PC-9 (cell line): ENCODE results near the gene RASAL2. TPM values are rescaled to one million over a fixed set of nuclear protein-coding genes. Genes with fewer than 3 reads are reported as not detected.

Experiments
- BruUV-seq: library from RNA; stranded (reverse); fragments of 400-500 nt; replicated peaks from 2 replicates; lab custom pipeline; 2021; lab: Mats Ljungman, UMichigan
- CTCF ChIA-PET: fragments of 300-600 bp; sonication (Branson Sonifier 250); formaldehyde crosslinking; loops from one replicate; lab custom pipeline; 2022; ENCODE audit warnings: antibody characterized with exemption; lab: Charles Lee
- POLR2A ChIA-PET: fragments of 300-600 bp; sonication (Branson Sonifier 250); formaldehyde crosslinking; loops from one replicate; lab custom pipeline; 2022; ENCODE audit warnings: antibody characterized with exemption; ENCODE audit not compliant: unreplicated experiment; lab: Charles Lee
- DNase-seq, 2 experiments: peaks; one replicate each; pipeline versions ENCODE4 v3.0.0 to v3.0.0-alpha.2; 2015 to 2022; ENCODE audit warnings: mixed read lengths in 1 of 2
- H2AFZ ChIP-seq: fragments of 200-600 bp; sonication (generic); 2 replicates; pipeline ENCODE4 v1.8.1; 2017; ENCODE audit warnings: antibody characterized with exemption
- H3F3A ChIP-seq: fragments of 200-600 bp; sonication (generic); 2 replicates; pipeline ENCODE4 v1.8.1; 2017; ENCODE audit warnings: antibody characterized with exemption, mild to moderate bottlenecking, low read depth; ENCODE audit not compliant: insufficient read depth
- H3K27ac ChIP-seq: fragments of 200-600 bp; sonication (generic); 2 replicates; pipeline ENCODE4 v1.6.1; 2016; ENCODE audit warnings: mixed run types
- H3K27me3 ChIP-seq: fragments of 200-600 bp; sonication (generic); 2 replicates; pipeline ENCODE4 v1.6.1; 2016; ENCODE audit warnings: low read depth, mixed run types; ENCODE audit not compliant: insufficient read depth
- H3K36me3 ChIP-seq: fragments of 200-600 bp; sonication (generic); 2 replicates; pipeline ENCODE4 v1.6.1; 2016; ENCODE audit warnings: low read depth, mixed run types
- H3K4me1 ChIP-seq: fragments of 200-600 bp; sonication (generic); replicated peaks from 2 replicates; pipeline ENCODE4 v1.6.1; 2016; ENCODE audit warnings: mixed run types; ENCODE audit not compliant: insufficient read depth
- H3K4me2 ChIP-seq: fragments of 200-600 bp; sonication (generic); 2 replicates; pipeline ENCODE4 v1.6.1; 2017; ENCODE audit warnings: mixed run types
- H3K4me3 ChIP-seq: fragments of 200-600 bp; sonication (generic); 2 replicates; pipeline ENCODE4 v1.6.1; 2016; ENCODE audit warnings: mixed run types
- H3K79me2 ChIP-seq: fragments of 200-600 bp; sonication (generic); 2 replicates; pipeline ENCODE4 v1.6.1; 2017; ENCODE audit warnings: low read depth, mixed run types
- H3K9me2 ChIP-seq: fragments of 200-600 bp; sonication (generic); 2 replicates; pipeline ENCODE4 v1.8.1; 2017; ENCODE audit warnings: mild to moderate bottlenecking; ENCODE audit not compliant: insufficient read depth
- H3K9me3 ChIP-seq: fragments of 200-600 bp; sonication (generic); 2 replicates; pipeline ENCODE4 v1.8.1; 2016; ENCODE audit warnings: low read depth; ENCODE audit not compliant: insufficient read depth
- H4K20me1 ChIP-seq: fragments of 200-600 bp; sonication (generic); 2 replicates; pipeline ENCODE4 v1.8.1; 2017; ENCODE audit not compliant: insufficient read depth
- EZH2 ChIP-seq: fragments of 200-600 bp; sonication (generic); IDR thresholded peaks from 2 replicates; pipeline ENCODE4 v1.8.0; 2017; ENCODE audit warnings: antibody characterized with exemption, low read depth
- intact Hi-C: fragments of 100-400 bp; cut with micrococcal nuclease; formaldehyde crosslinking; loops from one replicate; pipeline ENCODE4 v1.10.0; 2022; ENCODE audit not compliant: unreplicated experiment
- total RNA-seq: library from RNA; stranded (reverse); gene quantifications from 2 replicates; pipeline ENCODE4 v1.2.3, GENCODE V29; 2021
- TF ChIP-seq, protein P1 (sequence below): fragments of 200-600 bp; sonication (generic); conservative IDR thresholded peaks from 2 replicates; pipeline ENCODE4 v1.6.1; 2017; ENCODE audit warnings: mixed run types, antibody characterized with exemption, mild to moderate bottlenecking, moderate library complexity

Gene RASAL2
- total RNA-seq, 1 experiment from 2014 or later, result 54.1 TPM

GRCh38 chr1:178458203-178458602 lies 364.3 kb downstream of the RASAL2 start:
- H3K27me3 ChIP-seq, result no peaks in the 10 kb centered on the region
- no peak overlapping the region for H3K27ac ChIP-seq
- POLR2A ChIA-PET, result no interaction called here
- no peak overlapping the region for H3K4me2 ChIP-seq
- CTCF ChIA-PET, result no interaction called here
- no peaks in the 10 kb centered on the region for H3K79me2 ChIP-seq
- H3K4me1 ChIP-seq, result no peaks in the 10 kb centered on the region
- no peaks in the 10 kb centered on the region for H3F3A ChIP-seq
- H3K4me3 ChIP-seq, result no peak overlapping the region
- H3K9me3 ChIP-seq, result no peaks in the 10 kb centered on the region
- no peaks in the 10 kb centered on the region for H3K9me2 ChIP-seq
- H2AFZ ChIP-seq, result no peak overlapping the region
- no peak for DNase-seq
- TF ChIP-seq, protein P1, sequence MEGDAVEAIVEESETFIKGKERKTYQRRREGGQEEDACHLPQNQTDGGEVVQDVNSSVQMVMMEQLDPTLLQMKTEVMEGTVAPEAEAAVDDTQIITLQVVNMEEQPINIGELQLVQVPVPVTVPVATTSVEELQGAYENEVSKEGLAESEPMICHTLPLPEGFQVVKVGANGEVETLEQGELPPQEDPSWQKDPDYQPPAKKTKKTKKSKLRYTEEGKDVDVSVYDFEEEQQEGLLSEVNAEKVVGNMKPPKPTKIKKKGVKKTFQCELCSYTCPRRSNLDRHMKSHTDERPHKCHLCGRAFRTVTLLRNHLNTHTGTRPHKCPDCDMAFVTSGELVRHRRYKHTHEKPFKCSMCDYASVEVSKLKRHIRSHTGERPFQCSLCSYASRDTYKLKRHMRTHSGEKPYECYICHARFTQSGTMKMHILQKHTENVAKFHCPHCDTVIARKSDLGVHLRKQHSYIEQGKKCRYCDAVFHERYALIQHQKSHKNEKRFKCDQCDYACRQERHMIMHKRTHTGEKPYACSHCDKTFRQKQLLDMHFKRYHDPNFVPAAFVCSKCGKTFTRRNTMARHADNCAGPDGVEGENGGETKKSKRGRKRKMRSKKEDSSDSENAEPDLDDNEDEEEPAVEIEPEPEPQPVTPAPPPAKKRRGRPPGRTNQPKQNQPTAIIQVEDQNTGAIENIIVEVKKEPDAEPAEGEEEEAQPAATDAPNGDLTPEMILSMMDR, result no peak
- no peak for TF ChIP-seq EZH2
- intact Hi-C loops, result no loop called here
- peaks cover 7% of the 10 kb centered on the region for H3K36me3 ChIP-seq
- BruUV-seq, result no TSS peak
- no peaks in the 10 kb centered on the region for H4K20me1 ChIP-seq

GRCh38 chr1:178461104-178461503 lies 367.2 kb downstream of the RASAL2 start:
- DNase-seq, result no peak
- no peak overlapping the region for H3K4me3 ChIP-seq
- H2AFZ ChIP-seq, result no peak overlapping the region
- no peaks in the 10 kb centered on the region for H3F3A ChIP-seq
- BruUV-seq, result no TSS peak
- TF ChIP-seq, protein P1, result no peak
- TF ChIP-seq EZH2, result no peak
- no peaks in the 10 kb centered on the region for H3K4me1 ChIP-seq
- no peaks in the 10 kb centered on the region for H3K9me2 ChIP-seq
- CTCF ChIA-PET, result no interaction called here
- POLR2A ChIA-PET, result no interaction called here
- H3K27ac ChIP-seq, result no peak overlapping the region
- no peaks in the 10 kb centered on the region for H3K79me2 ChIP-seq
- H3K9me3 ChIP-seq, result no peaks in the 10 kb centered on the region
- no peaks in the 10 kb centered on the region for H3K27me3 ChIP-seq
- peaks cover 7% of the 10 kb centered on the region; the same call in 1 of the 2 replicates for H3K36me3 ChIP-seq
- intact Hi-C loops, result no loop called here
- no peak overlapping the region for H3K4me2 ChIP-seq
- no peaks in the 10 kb centered on the region for H4K20me1 ChIP-seq

GRCh38 chr1:178461701-178462100 lies 367.8 kb downstream of the RASAL2 start:
- CTCF ChIA-PET, result no interaction called here

More at GRCh38 chr1:178461701-178462100, 367.8 kb downstream of the RASAL2 start:
- H3K36me3 ChIP-seq, result peaks cover 8% of the 10 kb centered on the region; the same call in 1 of the 2 replicates
- POLR2A ChIA-PET, result interaction anchor here (0.7 kb wide), 1 partner anchor 835 kb away, joined by 4 read pairs; no protein-coding TSS in a partner anchor
- H3K27me3 ChIP-seq, result no peaks in the 10 kb centered on the region
- no peaks in the 10 kb centered on the region for H4K20me1 ChIP-seq
- no peak overlapping the region for H3K4me2 ChIP-seq
- H3K9me2 ChIP-seq, result no peaks in the 10 kb centered on the region
- no peaks in the 10 kb centered on the region for H3K79me2 ChIP-seq
- no peaks in the 10 kb centered on the region for H3F3A ChIP-seq
- no peak overlapping the region for H3K4me3 ChIP-seq
- TF ChIP-seq, protein P1, result no peak
- TF ChIP-seq EZH2, result no peak
- H3K4me1 ChIP-seq, result no peaks in the 10 kb centered on the region
- H3K27ac ChIP-seq, result no peak overlapping the region
- BruUV-seq, result no TSS peak
- no peak overlapping the region for H2AFZ ChIP-seq
- DNase-seq, result no peak
- intact Hi-C loops, result no loop called here
- H3K9me3 ChIP-seq, result no peaks in the 10 kb centered on the region
